Ishikawa (cell line): Measurements from ENCODE around the gene PRM1.

Source experiments
- CEBPB ChIP-seq: IDR thresholded peaks from 2 replicates; pipeline ENCODE4 v1.6.1; 2012
- CREB1 ChIP-seq: IDR thresholded peaks from 2 replicates; pipeline ENCODE4 v1.6.1; 2012; ENCODE audit warnings: low read depth
- EGR1 ChIP-seq: IDR thresholded peaks from 2 replicates; pipeline ENCODE4 v1.6.1; 2012
- EP300 ChIP-seq: IDR thresholded peaks from 2 replicates; pipeline ENCODE4 v1.6.1; 2012; ENCODE audit warnings: borderline replicate concordance
- FOXM1 ChIP-seq: IDR thresholded peaks from 2 replicates; pipeline ENCODE4 v1.6.1; 2012; ENCODE audit warnings: low read depth, borderline replicate concordance
- NFIC ChIP-seq: IDR thresholded peaks from 2 replicates; pipeline ENCODE4 v1.6.1; 2012
- RAD21 ChIP-seq: IDR thresholded peaks from 2 replicates; pipeline ENCODE4 v1.6.1; 2012; ENCODE audit warnings: low read depth
- TAF1 ChIP-seq: IDR thresholded peaks from 2 replicates; pipeline ENCODE4 v1.6.1; 2012; ENCODE audit warnings: low read depth, mild to moderate bottlenecking
- TCF12 ChIP-seq: IDR thresholded peaks from 2 replicates; pipeline ENCODE4 v1.6.1; 2012; ENCODE audit warnings: low read depth
- TEAD4 ChIP-seq: IDR thresholded peaks from 2 replicates; pipeline ENCODE4 v1.6.1; 2012
- YY1 ChIP-seq: IDR thresholded peaks from 2 replicates; pipeline ENCODE4 v1.6.1; 2012; ENCODE audit warnings: low read depth
- ZBTB7A ChIP-seq: IDR thresholded peaks from 2 replicates; pipeline ENCODE4 v1.6.1; 2012; ENCODE audit warnings: low read depth
- TF ChIP-seq, protein P1 (sequence below): IDR thresholded peaks from 2 replicates; pipeline ENCODE4 v1.6.1; 2012
- TF ChIP-seq, protein P2 (sequence below): IDR thresholded peaks from 2 replicates; pipeline ENCODE4 v1.6.1; 2012; ENCODE audit warnings: low read depth, mild to moderate bottlenecking

DNA sequence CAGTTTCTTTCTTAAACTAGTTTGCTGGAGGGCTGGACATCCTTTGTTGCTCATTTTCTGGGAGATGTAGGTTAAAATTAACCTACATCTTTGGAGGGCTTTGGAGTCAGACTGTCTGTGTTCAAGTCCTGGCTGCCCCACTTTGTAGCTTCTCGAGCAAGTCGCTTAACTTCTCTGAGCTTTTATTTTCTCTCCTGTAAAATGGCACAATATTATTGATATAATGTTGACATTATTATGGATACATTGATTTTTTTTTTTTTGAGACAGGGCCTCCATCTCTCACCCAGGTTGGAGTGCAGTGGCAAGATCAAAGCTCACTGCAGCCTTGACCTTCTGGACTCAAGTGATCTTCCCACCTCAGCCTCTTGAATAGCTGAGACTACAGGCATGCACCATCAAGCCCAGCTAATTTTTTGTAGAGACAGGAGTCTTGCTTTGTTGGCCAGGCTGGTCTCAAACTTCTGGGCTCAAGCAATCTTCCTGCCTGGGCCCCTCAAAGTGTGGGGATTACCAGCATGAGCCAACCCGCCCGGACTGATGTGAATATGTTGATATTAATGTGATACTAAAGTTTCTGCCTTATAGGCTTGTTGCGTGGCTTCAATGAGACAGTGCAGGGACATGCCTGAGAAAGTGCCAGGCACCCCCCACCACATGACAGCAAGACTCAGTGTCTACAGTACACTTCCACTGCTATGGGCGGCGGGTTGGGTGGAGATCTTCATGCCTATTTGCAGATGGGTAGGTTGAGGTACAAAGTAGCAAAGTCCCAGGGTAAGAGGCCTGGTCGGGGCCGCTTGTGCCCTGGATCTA lies 32.6 kb upstream of the PRM1 start:
- TF ChIP-seq TCF12 (no peak), CREB1 (no peak), FOXM1 (no peak), TAF1 (no peak), NFIC (no peak), EP300 (no peak), CEBPB (no peak), ZBTB7A (no peak), TEAD4 (no peak), YY1 (no peak), RAD21 (no peak), EGR1 (no peak)
- TF ChIP-seq, protein P1, sequence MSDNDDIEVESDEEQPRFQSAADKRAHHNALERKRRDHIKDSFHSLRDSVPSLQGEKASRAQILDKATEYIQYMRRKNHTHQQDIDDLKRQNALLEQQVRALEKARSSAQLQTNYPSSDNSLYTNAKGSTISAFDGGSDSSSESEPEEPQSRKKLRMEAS = no peak
- TF ChIP-seq, protein P2, sequence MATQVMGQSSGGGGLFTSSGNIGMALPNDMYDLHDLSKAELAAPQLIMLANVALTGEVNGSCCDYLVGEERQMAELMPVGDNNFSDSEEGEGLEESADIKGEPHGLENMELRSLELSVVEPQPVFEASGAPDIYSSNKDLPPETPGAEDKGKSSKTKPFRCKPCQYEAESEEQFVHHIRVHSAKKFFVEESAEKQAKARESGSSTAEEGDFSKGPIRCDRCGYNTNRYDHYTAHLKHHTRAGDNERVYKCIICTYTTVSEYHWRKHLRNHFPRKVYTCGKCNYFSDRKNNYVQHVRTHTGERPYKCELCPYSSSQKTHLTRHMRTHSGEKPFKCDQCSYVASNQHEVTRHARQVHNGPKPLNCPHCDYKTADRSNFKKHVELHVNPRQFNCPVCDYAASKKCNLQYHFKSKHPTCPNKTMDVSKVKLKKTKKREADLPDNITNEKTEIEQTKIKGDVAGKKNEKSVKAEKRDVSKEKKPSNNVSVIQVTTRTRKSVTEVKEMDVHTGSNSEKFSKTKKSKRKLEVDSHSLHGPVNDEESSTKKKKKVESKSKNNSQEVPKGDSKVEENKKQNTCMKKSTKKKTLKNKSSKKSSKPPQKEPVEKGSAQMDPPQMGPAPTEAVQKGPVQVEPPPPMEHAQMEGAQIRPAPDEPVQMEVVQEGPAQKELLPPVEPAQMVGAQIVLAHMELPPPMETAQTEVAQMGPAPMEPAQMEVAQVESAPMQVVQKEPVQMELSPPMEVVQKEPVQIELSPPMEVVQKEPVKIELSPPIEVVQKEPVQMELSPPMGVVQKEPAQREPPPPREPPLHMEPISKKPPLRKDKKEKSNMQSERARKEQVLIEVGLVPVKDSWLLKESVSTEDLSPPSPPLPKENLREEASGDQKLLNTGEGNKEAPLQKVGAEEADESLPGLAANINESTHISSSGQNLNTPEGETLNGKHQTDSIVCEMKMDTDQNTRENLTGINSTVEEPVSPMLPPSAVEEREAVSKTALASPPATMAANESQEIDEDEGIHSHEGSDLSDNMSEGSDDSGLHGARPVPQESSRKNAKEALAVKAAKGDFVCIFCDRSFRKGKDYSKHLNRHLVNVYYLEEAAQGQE = no peak
